Loucy (cell line): ENCODE results near the gene RPP14.

Experiments
- EZH2phosphoT487 ChIP-seq: fragments of 200-600 bp; IDR thresholded peaks from 2 replicates; pipeline ENCODE4 v1.6.1; 2018; ENCODE audit warnings: antibody characterized with exemption, mild to moderate bottlenecking, moderate library complexity, borderline replicate concordance
- TF ChIP-seq, protein P1 (sequence below): fragments of 200-600 bp; sonication (generic); conservative IDR thresholded peaks from 2 replicates; pipeline ENCODE4 v1.5.1; 2014; ENCODE audit warnings: mild to moderate bottlenecking, antibody characterized with exemption, low read length

- TF ChIP-seq, protein P1, sequence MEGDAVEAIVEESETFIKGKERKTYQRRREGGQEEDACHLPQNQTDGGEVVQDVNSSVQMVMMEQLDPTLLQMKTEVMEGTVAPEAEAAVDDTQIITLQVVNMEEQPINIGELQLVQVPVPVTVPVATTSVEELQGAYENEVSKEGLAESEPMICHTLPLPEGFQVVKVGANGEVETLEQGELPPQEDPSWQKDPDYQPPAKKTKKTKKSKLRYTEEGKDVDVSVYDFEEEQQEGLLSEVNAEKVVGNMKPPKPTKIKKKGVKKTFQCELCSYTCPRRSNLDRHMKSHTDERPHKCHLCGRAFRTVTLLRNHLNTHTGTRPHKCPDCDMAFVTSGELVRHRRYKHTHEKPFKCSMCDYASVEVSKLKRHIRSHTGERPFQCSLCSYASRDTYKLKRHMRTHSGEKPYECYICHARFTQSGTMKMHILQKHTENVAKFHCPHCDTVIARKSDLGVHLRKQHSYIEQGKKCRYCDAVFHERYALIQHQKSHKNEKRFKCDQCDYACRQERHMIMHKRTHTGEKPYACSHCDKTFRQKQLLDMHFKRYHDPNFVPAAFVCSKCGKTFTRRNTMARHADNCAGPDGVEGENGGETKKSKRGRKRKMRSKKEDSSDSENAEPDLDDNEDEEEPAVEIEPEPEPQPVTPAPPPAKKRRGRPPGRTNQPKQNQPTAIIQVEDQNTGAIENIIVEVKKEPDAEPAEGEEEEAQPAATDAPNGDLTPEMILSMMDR = no peak
- no peak for TF ChIP-seq EZH2phosphoT487
Observed at GRCh38 chr3:58341376-58341775, 35.3 kb downstream of the RPP14 start.
